Measurements from ENCODE around the gene PRSS27. TPM values are rescaled to one million over a fixed set of nuclear protein-coding genes. Genes with fewer than 3 reads are reported as not detected.
A peak's percentile ranks its signal among the peaks of the same experiment; 100 is the strongest.

PRSS27 gene
- 4.2 and 5.5 TPM in 2 replicates for total RNA-seq
- long read RNA-seq, result 0 reads

DNA sequence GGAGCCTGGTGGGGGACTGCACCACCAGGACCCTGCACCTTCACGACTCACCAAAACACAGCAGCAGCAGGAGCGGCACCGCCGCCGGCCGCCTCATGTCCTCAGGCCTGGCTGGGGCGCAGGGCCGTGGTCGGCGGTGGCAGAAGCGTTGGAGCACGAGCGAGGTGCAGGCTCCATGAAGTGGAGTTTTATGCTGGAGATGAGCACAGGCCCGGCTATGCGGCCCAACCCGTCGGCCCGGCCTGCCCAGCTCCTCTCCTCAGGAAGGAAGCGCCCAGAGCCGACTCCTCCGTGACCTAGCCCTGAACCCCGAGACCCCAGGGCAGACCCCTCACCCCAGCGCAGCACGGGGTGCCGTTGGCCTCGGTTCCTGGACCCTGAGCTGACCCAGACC lies at the start of gene PRSS27:
TSS of gene PRSS27 (minus strand) at position 161 of the 394 bp plus-strand sequence. CDS start at position 97, 64 bp downstream.
- TF ChIP-seq, protein P1, sequence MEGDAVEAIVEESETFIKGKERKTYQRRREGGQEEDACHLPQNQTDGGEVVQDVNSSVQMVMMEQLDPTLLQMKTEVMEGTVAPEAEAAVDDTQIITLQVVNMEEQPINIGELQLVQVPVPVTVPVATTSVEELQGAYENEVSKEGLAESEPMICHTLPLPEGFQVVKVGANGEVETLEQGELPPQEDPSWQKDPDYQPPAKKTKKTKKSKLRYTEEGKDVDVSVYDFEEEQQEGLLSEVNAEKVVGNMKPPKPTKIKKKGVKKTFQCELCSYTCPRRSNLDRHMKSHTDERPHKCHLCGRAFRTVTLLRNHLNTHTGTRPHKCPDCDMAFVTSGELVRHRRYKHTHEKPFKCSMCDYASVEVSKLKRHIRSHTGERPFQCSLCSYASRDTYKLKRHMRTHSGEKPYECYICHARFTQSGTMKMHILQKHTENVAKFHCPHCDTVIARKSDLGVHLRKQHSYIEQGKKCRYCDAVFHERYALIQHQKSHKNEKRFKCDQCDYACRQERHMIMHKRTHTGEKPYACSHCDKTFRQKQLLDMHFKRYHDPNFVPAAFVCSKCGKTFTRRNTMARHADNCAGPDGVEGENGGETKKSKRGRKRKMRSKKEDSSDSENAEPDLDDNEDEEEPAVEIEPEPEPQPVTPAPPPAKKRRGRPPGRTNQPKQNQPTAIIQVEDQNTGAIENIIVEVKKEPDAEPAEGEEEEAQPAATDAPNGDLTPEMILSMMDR (IDR thresholded peaks at IDR 0.05), result no peak

DNA sequence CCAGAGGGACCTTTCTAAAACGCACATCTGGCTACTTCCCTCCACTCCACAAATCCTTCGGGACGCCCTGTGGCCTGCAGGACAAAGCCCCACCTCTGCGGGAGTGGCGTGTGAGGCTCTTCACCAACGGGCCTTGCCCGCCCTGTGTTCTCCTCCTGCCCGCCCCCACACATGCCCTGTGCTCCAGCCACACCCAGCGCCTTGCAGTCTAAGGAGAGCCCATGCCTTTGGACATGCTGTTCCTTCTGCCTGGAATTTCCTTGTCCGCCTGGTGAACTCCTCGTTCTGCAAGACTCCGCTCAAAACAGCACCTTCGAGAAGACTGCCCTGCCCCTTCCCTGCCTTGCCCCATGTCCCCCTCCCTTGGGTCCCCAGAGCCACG lies 49.6 kb upstream of the PRSS27 start:
- H3K36me3 Mint-ChIP-seq (ENCODE audit: unreplicated experiment), result peaks cover 62% of the 10 kb centered on the region

More for the DNA sequence above, at the start of gene PRSS27:
- Mint-ChIP-seq H3K9me3 (ENCODE audit: unreplicated experiment) (no peaks in the 10 kb centered on the region), H3K36me3 (ENCODE audit: unreplicated experiment) (no peaks in the 10 kb centered on the region), H3K27me3 (ENCODE audit: unreplicated experiment) (peaks cover 2% of the 10 kb centered on the region), H3K4me3 (ENCODE audit: unreplicated experiment) (peak within 1 kb of the TSS; percentile 76), H3K27ac (ENCODE audit: unreplicated experiment) (peak within 1 kb of the TSS; percentile 62), H3K4me1 (ENCODE audit: unreplicated experiment) (peaks cover 4% of the 10 kb centered on the region)
- no peak for DNase-seq (ENCODE audit: extremely low spot score, unreplicated experiment)

DNA sequence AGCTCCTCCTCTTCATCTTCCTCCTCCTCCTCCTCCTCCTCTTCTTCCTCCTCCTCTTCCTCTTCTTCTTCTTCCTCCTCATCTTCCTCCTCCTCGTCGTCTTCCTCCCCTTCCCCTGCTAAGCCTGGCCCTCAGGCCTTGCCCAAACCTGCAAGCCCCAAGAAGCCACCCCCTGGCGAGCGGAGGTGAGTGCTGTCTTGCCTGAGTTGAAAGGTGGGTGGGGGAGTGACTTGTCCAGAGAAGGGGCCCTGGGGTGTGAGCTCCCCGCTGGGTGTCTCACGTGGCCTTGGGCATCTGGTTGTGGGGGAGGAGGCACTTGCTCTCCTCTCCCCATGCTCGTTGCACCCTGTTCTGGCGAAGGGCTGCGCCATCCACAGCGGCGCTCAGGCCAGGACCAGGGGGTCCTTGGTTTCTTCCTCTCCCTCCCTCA lies 49.1 kb upstream of the PRSS27 start:
- DNase-seq (ENCODE audit: extremely low spot score, unreplicated experiment), result no peak
- Mint-ChIP-seq H3K9me3 (ENCODE audit: unreplicated experiment) (no peaks in the 10 kb centered on the region), H3K27me3 (ENCODE audit: unreplicated experiment) (no peaks in the 10 kb centered on the region), H3K4me1 (ENCODE audit: unreplicated experiment) (peaks cover 17% of the 10 kb centered on the region), H3K4me3 (ENCODE audit: unreplicated experiment) (no peak overlapping the region), H3K36me3 (ENCODE audit: unreplicated experiment) (peaks cover 68% of the 10 kb centered on the region), H3K27ac (ENCODE audit: unreplicated experiment) (peak overlapping the region; percentile 72)
- TF ChIP-seq, protein P1 (IDR thresholded peaks at IDR 0.05), result no peak

More for the DNA sequence above, 49.6 kb upstream of the PRSS27 start:
- no peak overlapping the region for H3K4me3 Mint-ChIP-seq (ENCODE audit: unreplicated experiment)
- H3K27ac Mint-ChIP-seq (ENCODE audit: unreplicated experiment), result peak overlapping the region; percentile 72
- DNase-seq (ENCODE audit: extremely low spot score, unreplicated experiment), result no peak
- no peaks in the 10 kb centered on the region for H3K9me3 Mint-ChIP-seq (ENCODE audit: unreplicated experiment)
- TF ChIP-seq, protein P1 (IDR thresholded peaks at IDR 0.05), result no peak
- H3K4me1 Mint-ChIP-seq (ENCODE audit: unreplicated experiment), result peaks cover 21% of the 10 kb centered on the region
- H3K27me3 Mint-ChIP-seq (ENCODE audit: unreplicated experiment), result no peaks in the 10 kb centered on the region

DNA sequence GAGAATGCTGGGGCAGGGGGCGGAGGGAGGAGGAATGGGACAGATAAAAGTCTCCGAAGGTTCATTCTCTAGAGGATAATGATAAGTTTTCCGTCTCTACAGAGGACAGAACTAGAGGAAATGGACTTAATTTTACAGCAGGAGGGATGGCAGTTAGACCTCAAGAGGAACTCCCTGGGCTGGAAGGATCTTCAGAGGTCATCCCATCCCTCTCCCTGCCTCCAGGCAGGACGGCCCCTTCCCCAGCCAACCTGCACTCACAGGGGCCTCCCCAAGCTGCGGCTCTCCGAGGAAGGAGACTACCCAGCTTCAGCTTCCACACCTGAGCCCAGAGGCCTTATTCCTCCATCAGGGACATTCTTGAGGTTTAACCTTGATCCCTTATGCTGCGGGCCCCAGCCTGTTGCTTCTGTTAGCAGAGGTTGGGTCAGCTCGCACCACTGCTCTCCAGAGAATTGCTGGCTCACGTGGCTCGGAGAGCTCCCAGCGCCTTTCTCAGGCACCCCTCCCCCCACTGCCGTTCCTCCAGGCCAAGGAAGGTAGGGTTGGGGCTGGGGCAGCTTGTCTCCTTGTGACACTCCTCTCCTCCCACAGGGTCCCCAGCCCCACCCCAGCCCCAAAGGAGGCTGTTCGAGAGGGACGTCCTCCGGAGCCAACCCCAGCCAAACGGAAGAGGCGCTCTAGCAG lies 48.5 kb upstream of the PRSS27 start:
- H3K27ac Mint-ChIP-seq (ENCODE audit: unreplicated experiment), result peak overlapping the region; percentile 54
- no peaks in the 10 kb centered on the region for H3K27me3 Mint-ChIP-seq (ENCODE audit: unreplicated experiment)

DNA sequence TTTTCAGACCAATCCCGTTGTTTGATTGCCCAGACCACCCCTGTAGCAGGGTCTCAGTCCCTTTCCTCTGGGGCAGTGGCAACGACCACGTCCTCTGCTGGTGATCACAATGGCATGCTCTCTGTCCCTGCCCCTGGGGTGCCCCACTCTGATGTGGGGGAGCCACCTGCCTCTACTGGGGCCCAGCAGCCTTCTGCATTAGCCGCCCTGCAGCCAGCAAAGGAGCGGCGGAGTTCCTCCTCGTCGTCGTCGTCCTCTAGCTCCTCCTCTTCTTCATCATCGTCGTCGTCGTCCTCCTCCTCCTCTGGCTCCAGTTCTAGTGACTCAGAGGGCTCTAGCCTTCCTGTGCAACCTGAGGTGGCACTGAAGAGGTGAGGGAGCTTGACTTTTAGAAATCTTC lies 47.9 kb upstream of the PRSS27 start:
- no peaks in the 10 kb centered on the region for H3K27me3 Mint-ChIP-seq (ENCODE audit: unreplicated experiment)
- DNase-seq (ENCODE audit: extremely low spot score, unreplicated experiment), result no peak
- H3K4me3 Mint-ChIP-seq (ENCODE audit: unreplicated experiment), result no peak overlapping the region
- peaks cover 78% of the 10 kb centered on the region for H3K36me3 Mint-ChIP-seq (ENCODE audit: unreplicated experiment)
- H3K27ac Mint-ChIP-seq (ENCODE audit: unreplicated experiment), result no peak overlapping the region
- TF ChIP-seq, protein P1 (IDR thresholded peaks at IDR 0.05), result no peak
- peaks cover 15% of the 10 kb centered on the region for H3K4me1 Mint-ChIP-seq (ENCODE audit: unreplicated experiment)
- no peaks in the 10 kb centered on the region for H3K9me3 Mint-ChIP-seq (ENCODE audit: unreplicated experiment)

More for the DNA sequence above, 48.5 kb upstream of the PRSS27 start:
- no peak for DNase-seq (ENCODE audit: extremely low spot score, unreplicated experiment)
- Mint-ChIP-seq H3K36me3 (ENCODE audit: unreplicated experiment) (peaks cover 73% of the 10 kb centered on the region), H3K4me1 (ENCODE audit: unreplicated experiment) (peaks cover 15% of the 10 kb centered on the region), H3K4me3 (ENCODE audit: unreplicated experiment) (no peak overlapping the region), H3K9me3 (ENCODE audit: unreplicated experiment) (no peaks in the 10 kb centered on the region)
- TF ChIP-seq, protein P1 (IDR thresholded peaks at IDR 0.05), result no peak

Measured in osteocyte (in vitro differentiated cells).